GM08714 (cell line): Measurements from ENCODE around the gene HOXA1.
"Not testable (repeated sequence)": the region's sequence is repeated elsewhere in the genome, so short reads cannot be mapped to it uniquely, and the experiment has no call there.

Source experiments
- H3K4me3 ChIP-seq: fragments of 200-500 bp; sonication (Bioruptor generic); 2 replicates; pipeline ENCODE4 v1.5.1; 2014; ENCODE audit warnings: mild to moderate bottlenecking, low read length, inconsistent platforms
- ZNF274 ChIP-seq: IDR thresholded peaks from 2 replicates; pipeline ENCODE4 v1.6.1; 2012; ENCODE audit warnings: mild to moderate bottlenecking, low read depth, low read length

HOXA1 gene

GRCh38 chr7:27051451-27051850, 44.3 kb downstream of the HOXA1 start:
- TF ChIP-seq ZNF274, result no peak
- no peak overlapping the region for H3K4me3 ChIP-seq

DNA sequence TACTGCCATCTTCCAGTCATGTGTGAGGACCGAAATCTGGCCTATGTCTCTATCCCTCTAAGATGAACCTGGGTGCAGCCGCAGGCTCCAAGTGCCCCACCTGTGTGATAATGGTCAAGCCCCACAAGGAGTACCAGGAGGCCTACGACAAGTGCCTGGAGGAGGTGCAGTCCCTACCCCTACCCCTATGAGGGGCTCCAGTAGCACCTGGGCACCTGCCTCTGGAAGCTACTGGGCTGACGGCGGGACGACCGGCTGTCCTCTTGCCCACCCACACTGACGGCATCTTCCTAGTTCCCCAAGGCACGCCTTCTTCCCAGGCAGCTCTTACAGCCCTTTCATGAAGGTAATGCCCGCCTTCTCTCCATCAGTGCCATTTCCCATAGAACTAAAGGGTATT, 47.4 kb downstream of the HOXA1 start:
- no peak overlapping the region for H3K4me3 ChIP-seq
- TF ChIP-seq ZNF274, result no peak

DNA sequence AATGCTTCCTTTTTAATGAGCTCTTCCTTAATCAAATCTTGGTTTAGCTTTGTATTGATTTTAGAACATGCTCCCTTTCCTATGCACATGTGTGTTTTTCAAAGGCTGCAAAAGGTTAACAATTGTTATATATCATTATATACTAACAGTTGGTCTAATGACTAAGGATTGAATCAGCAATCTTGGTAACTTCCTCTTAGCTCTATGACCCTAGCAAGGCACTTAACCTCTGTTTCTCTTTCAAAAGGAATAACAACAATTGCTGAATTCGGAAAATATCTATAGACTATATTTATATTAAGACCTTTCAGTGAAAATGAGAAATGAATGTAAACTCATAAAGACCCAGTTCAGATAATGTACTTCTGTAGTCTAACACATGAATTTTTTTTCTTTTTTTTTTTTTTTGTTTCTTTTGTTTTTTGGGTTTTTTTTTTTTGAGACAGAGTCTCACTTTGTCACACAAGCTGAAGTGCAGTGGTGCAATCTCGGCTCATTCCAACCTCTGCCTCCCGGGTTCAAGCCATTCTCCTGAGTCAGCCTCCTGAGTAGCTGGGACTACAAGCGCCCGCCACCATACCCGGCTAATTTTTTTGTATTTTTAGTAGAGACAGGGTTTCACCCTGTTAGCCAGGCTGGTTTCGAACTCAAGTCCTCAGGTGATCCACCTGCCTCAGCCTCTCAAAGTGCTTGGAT, 48.8 kb downstream of the HOXA1 start:
- no peak overlapping the region for H3K4me3 ChIP-seq
- no peak for TF ChIP-seq ZNF274

- H3K4me3 ChIP-seq, result not testable (repeated sequence)
Observed at GRCh38 chr7:27045972-27046371, 49.8 kb downstream of the HOXA1 start.

GRCh38 chr7:27045066-27045465, 50.7 kb downstream of the HOXA1 start:
- not testable (repeated sequence) for H3K4me3 ChIP-seq
